GM12878 (cell line): ENCODE data around the gene DCAF15. TPM values are rescaled to one million over a fixed set of nuclear protein-coding genes. Genes with fewer than 3 reads are reported as not detected.

Source experiments
- ATAC-seq: fragments of 200-7000 bp; cut with Tn5 transposase; 3 replicates; pipeline ENCODE4 v1.9.1; 2020; ENCODE audit warnings: mild to moderate bottlenecking, moderate library complexity
- BruUV-seq: library from RNA; stranded (reverse); fragments of 400-500 nt; replicated peaks from 2 replicates; lab custom pipeline; 2021; lab: Mats Ljungman, UMichigan
- CTCF ChIA-PET: fragments of 300-600 bp; sonication (Branson Sonifier 250); formaldehyde crosslinking; extraction: SDS; loops from one replicate; lab custom pipeline; 2021; ENCODE audit warnings: inconsistent platforms; lab: Yijun Ruan, JAX
- POLR2A ChIA-PET: fragments of 350-600 bp; formaldehyde crosslinking; extraction: SDS; loops from one replicate; lab custom pipeline; 2021; ENCODE audit warnings: inconsistent platforms; lab: Charles Lee
- RAD21 ChIA-PET: fragments of 300-600 bp; sonication (Branson Sonifier 250); formaldehyde crosslinking; loops from one replicate; lab custom pipeline; 2023; ENCODE audit warnings: antibody characterized with exemption; ENCODE audit not compliant: unreplicated experiment; lab: Charles Lee
- SMC1A ChIA-PET: fragments of 300-600 bp; sonication (Branson Sonifier 250); formaldehyde crosslinking; loops from one replicate; lab custom pipeline; 2023; ENCODE audit not compliant: unreplicated experiment, uncharacterized antibody; lab: Charles Lee
- DNase-seq: peaks from one replicate; pipeline ENCODE4 v3.0.0-alpha.2; 2011; ENCODE audit warnings: low read depth, low spot score
- FAIRE-seq: peaks from 3 replicates; lab custom pipeline; 2011; peaks lifted over from hg19 to GRCh38; lab: Jason Lieb, UNC
- H2AFZ ChIP-seq: 2 replicates; pipeline ENCODE4 v1.6.0; 2011; ENCODE audit warnings: low read depth, low read length, control low read depth; ENCODE audit not compliant: control insufficient read depth
- H3K27ac ChIP-seq: 2 replicates; pipeline ENCODE4 v1.5.1; 2011; ENCODE audit warnings: control low read depth; ENCODE audit not compliant: control insufficient read depth, insufficient read depth
- H3K27me3 ChIP-seq, 2 experiments: replicated peaks in 1 of 2; 2 replicates each; pipeline versions ENCODE4 v1.6.0 to v1.6.1; 2011; ENCODE audit warnings: low read length in 1 of 2; ENCODE audit not compliant: control insufficient read depth in 2 of 2, insufficient read depth in 2 of 2
- H3K36me3 ChIP-seq, 2 experiments: 2 replicates each; pipeline ENCODE4 v1.5.1; 2011; ENCODE audit warnings: low read length in 1 of 2; ENCODE audit not compliant: control insufficient read depth in 2 of 2, insufficient read depth in 2 of 2
- H3K4me1 ChIP-seq: 2 replicates; pipeline ENCODE4 v1.6.1; 2011; ENCODE audit warnings: mild to moderate bottlenecking, low read length, moderate library complexity, mixed read lengths; ENCODE audit not compliant: control insufficient read depth, insufficient read depth
- H3K4me2 ChIP-seq: 2 replicates; pipeline ENCODE4 v1.6.0; 2011; ENCODE audit warnings: control low read depth; ENCODE audit not compliant: control insufficient read depth, insufficient read depth
- H3K4me3 ChIP-seq: fragments of 200-600 bp; sonication (generic); 2 replicates; pipeline ENCODE4 v1.5.1; 2016
- H3K79me2 ChIP-seq: 2 replicates; pipeline ENCODE4 v1.6.0; 2011; ENCODE audit warnings: low read length; ENCODE audit not compliant: control insufficient read depth, insufficient read depth
- H3K9ac ChIP-seq: 2 replicates; pipeline ENCODE4 v1.8.0; 2011; ENCODE audit warnings: low read length, control low read depth, mixed read lengths; ENCODE audit not compliant: control insufficient read depth, insufficient read depth
- H3K9me3 ChIP-seq: replicated peaks from 3 replicates; pipeline ENCODE4 v1.5.1; 2011; ENCODE audit warnings: mild to moderate bottlenecking, low read length; ENCODE audit not compliant: control insufficient read depth, insufficient read depth
- H4K20me1 ChIP-seq: 2 replicates; pipeline ENCODE4 v1.6.0; 2011; ENCODE audit not compliant: control insufficient read depth, insufficient read depth
- BACH1 ChIP-seq: fragments of 450-650 bp; IDR thresholded peaks from 2 replicates; pipeline ENCODE4 v1.6.1; 2017; ENCODE audit warnings: mild to moderate bottlenecking, borderline replicate concordance
- PAX8 ChIP-seq: fragments of 450-650 bp; IDR thresholded peaks from 2 replicates; pipeline ENCODE4 v1.6.1; 2017; ENCODE audit warnings: mild to moderate bottlenecking, moderate library complexity
- YBX1 ChIP-seq: fragments of 450-650 bp; IDR thresholded peaks from 2 replicates; pipeline ENCODE4 v1.6.1; 2016; ENCODE audit warnings: antibody characterized with exemption
- ZNF592 ChIP-seq: fragments of 450-650 bp; IDR thresholded peaks from 2 replicates; pipeline ENCODE4 v1.6.1; 2017; ENCODE audit warnings: mild to moderate bottlenecking, moderate library complexity
- ZZZ3 ChIP-seq: IDR thresholded peaks from 2 replicates; pipeline ENCODE4 v1.6.1; 2011; ENCODE audit warnings: low read depth; ENCODE audit not compliant: control insufficient read depth, insufficient read length
- WGBS: methylation state at CpG from one replicate; pipeline ENCODE4 v1.1.6; 2016; ENCODE audit warnings: low lambda C conversion rate; ENCODE audit not compliant: insufficient replicate concordance, insufficient coverage; ENCODE audit errors: missing lambda C conversion rate; 5-methylcytosine and 5-hydroxymethylcytosine counted together
- in situ Hi-C: fragments of 300-500 bp; cut with MboI; formaldehyde crosslinking; loops from 9 replicates; pipeline ENCODE4 v1.14.3; 2018; ENCODE audit warnings: mixed read lengths
- intact Hi-C: fragments of 100-400 bp; cut with micrococcal nuclease; formaldehyde crosslinking; loops from one replicate; pipeline ENCODE4 v1.14.2; 2022; ENCODE audit not compliant: unreplicated experiment
- polyA plus RNA-seq, 11 experiments: library from polyadenylated mRNA; depleted of rRNA in 4 of 11; unstranded in 6 of 11; stranded (reverse) in 5 of 11; fragments of >200 nt; fragmentation: Nextera tagmentation in 4 of 11; fragmentation: Illumina TruSeq in 1 of 11; extraction: Ambion mirVana in 4 of 11; extraction: Trizol in 1 of 11; gene quantifications; 1 replicate in 1 of 11; 2 replicates in 10 of 11; pipeline versions ENCODE4 v1.2.1 to v1.2.3, GENCODE V29; 2011 to 2016; ENCODE audit warnings: inconsistent platforms in 2 of 11, missing spikeins in 2 of 11, low read depth in 1 of 11
- total RNA-seq, 4 experiments: library from RNA; depleted of rRNA in 3 of 4; stranded (reverse); fragments of >200 nt in 3 of 4; fragmentation: Illumina TruSeq in 1 of 4; extraction: Trizol in 1 of 4; gene quantifications; 2 replicates each; pipeline versions ENCODE4 v1.2.1 to v1.2.3, GENCODE V29; 2013 to 2021

The DCAF15 gene
- total and polyA plus RNA-seq, 10 of the 15 experiments (the other 5 are each of a cell fraction or from before 2014, with no cell fraction given), result 0.16 to 63.4 (median 26.6) TPM

GRCh38 chr19:13999085-13999484 is 46.8 kb downstream of the DCAF15 start:
- no peak for DNase-seq
- Histone ChIP-seq H3K36me3 (no peaks in the 10 kb centered on the region; a peak in 2 of 4 replicates), H3K4me2 (no peak overlapping the region), H4K20me1 (no peaks in the 10 kb centered on the region), H3K27ac (no peak overlapping the region), H3K27me3 (no peaks in the 10 kb centered on the region), H3K9ac (no peak overlapping the region), H3K4me3 (no peak overlapping the region), H3K9me3 (peaks cover 5% of the 10 kb centered on the region; the same call in 2 of the 3 replicates), H3K4me1 (peaks cover 31% of the 10 kb centered on the region), H2AFZ (no peak overlapping the region), H3K79me2 (peaks cover 4% of the 10 kb centered on the region)
- FAIRE-seq, result no peak
- intact Hi-C loops, result no loop called here
- 96% methylated on average over 3 of the region's 3 CpGs for WGBS
- CTCF ChIA-PET, result interaction anchor here (0.6 to 2.4 kb wide), 5 partner anchors 32 to 830 kb away, joined by 3 to 9 read pairs (median 4); partner anchors contain the start of gene IL27RA
- SMC1A ChIA-PET, result interaction anchor here (0.9 to 1.9 kb wide), 3 partner anchors 20 to 25 kb away, joined by 3 to 6 read pairs (median 5); no protein-coding TSS in a partner anchor
- in situ Hi-C loops, result no loop called here
- no TSS peak for BruUV-seq
- RAD21 ChIA-PET, result no interaction called here
- POLR2A ChIA-PET, result interaction anchor here (0.8 to 1.4 kb wide), 3 partner anchors 9 to 28 kb away, joined by 3 to 4 read pairs (median 3); no protein-coding TSS in a partner anchor
- no peak for TF ChIP-seq ZNF592
- TF ChIP-seq PAX8, result no peak
- no peak for TF ChIP-seq BACH1
- TF ChIP-seq ZZZ3, result no peak
- TF ChIP-seq YBX1, result no peak
- ATAC-seq, result no peak
